GM10266 (cell line): ENCODE measurements around the gene COMMD3.

Source experiments
- DNase-seq: peaks from one replicate; pipeline ENCODE4 v3.0.0; 2012; ENCODE audit errors: extremely low spot score
- CTCF ChIP-seq: IDR thresholded peaks from 2 replicates; pipeline ENCODE4 v1.5.1; 2012; ENCODE audit warnings: mild to moderate bottlenecking, low read depth; ENCODE audit not compliant: control insufficient read depth, insufficient read depth; ENCODE audit errors: missing control alignments

Gene COMMD3

GRCh38 chr10:22316286-22317075, at the start of gene COMMD3:
Gene COMMD3, plus strand, starts transcription at chr10:22316388. Its CDS starts 30 bp downstream, at chr10:22316418.
- peak; percentile 87 for DNase-seq
- no peak for TF ChIP-seq CTCF

DNA sequence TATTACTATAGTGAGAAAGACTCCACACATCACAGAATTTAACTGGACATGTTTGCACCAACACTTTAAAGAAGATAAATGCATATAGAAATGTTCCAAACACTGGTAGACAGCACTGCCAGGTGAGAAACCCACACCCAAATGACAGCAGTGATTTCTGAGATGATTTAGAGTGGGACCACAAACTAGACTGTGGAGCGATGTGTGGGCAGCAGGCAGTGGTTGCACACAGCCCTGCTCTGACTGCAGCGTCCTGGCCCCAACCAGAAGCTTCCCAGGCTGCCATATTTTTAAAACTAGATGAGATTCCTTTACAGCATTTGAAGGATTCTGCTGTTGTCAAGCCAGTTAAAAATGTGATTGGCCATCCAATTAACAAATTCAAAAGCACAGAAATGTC, 47.7 kb upstream of the COMMD3 start:
- DNase-seq, result no peak
- TF ChIP-seq CTCF, result no peak

GRCh38 chr10:22271786-22272185, 44.4 kb upstream of the COMMD3 start:
- TF ChIP-seq CTCF, result no peak
- no peak for DNase-seq

DNA sequence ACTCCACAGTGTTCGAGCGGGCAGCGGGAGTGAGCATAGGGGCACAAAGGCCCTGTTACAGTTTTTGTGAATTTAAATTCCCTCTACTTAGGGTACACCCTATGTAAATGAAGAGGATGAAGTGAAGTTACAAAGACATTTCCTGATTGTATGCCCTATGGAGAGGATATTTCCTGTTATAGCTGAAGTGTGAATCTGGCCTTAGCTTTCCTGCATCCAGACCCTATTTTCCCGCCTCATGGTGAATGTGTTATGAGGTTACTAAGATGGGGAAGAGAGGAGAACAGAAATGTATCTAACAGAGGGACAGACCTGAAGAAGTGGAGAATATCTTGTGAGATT, 37.8 kb upstream of the COMMD3 start:
- no peak for DNase-seq
- no peak for TF ChIP-seq CTCF

DNA sequence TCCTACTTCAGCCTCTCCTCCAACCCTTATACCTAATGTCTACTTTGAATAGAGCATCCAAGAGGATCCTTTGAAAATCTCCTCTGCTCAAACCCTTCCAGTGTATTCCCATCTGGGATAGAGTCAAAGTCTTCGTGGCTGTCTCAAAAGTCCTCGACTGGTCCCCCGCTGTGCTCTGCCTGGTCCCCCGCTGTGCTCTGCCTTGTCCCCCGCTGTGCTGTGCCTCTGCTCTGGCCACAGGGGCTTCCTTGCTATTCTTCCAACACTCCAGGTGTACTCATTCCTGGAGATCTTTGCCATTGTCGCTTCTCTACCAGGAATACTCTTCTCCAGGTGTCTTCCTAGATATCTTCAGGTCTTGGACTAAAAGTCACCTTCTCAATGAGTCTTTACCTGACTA, 36.1 kb upstream of the COMMD3 start:
- DNase-seq, result no peak
- no peak for TF ChIP-seq CTCF

GRCh38 chr10:22285130-22285529, 31.1 kb upstream of the COMMD3 start:
- DNase-seq, result no peak
- TF ChIP-seq CTCF, result no peak

DNA sequence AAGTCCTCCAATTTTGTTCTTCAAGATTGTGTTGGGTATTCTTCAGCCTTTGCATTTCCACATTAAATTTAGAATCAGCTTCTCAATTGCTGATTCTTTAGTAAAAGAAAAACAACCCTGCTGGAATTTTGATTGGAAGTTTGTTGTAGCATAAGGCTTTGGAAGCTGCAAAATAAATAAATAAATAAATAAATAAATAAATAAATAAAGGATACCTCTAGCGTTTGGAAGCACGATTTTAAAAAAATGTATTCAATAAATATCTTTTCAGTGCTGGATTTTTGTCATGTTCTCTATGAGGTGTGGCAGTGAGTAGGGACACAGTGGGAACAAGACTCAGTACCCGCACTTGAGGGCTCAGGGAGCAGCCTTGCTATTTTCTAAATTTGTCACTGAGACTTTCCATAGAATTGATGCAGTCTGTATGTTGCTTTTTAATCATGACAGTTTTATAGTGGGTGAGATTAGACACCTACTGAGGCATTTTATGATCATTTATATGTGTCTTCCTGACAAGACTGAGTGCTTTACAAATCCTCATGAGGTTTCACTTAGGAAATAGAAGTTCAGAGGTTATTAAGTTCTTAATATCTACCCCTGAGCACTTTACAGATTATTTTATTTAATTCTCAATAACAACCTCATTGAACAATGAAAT, 22.3 kb upstream of the COMMD3 start:
- no peak for TF ChIP-seq CTCF
- DNase-seq, result no peak
